Body of pancreas (tissue), 4 donors: ENCODE results near the gene TTLL10.

Experiments used
- CTCF ChIP-seq, 7 experiments: fragments of 450-650 bp in 4 of 7; fragments of 200-600 bp in 3 of 7; sonication (generic) in 3 of 7; IDR thresholded peaks; one replicate each; pipeline ENCODE4 v1.5.1; 2016 to 2019; ENCODE audit warnings: antibody characterized with exemption in 7 of 7
- POLR2A ChIP-seq, 3 donors: fragments of 450-650 bp; IDR thresholded peaks; one replicate each; pipeline ENCODE4 v1.6.1; 2016; ENCODE audit warnings: antibody characterized with exemption in 3 of 3, mild to moderate bottlenecking in 2 of 3

GRCh38 chr1:1175221-1176062 is 1.8 kb downstream of the TTLL10 start:
- TF ChIP-seq POLR2A (IDR thresholded peaks at IDR 0.05) (no peak), CTCF (IDR thresholded peaks at IDR 0.05) (no peak)
